GM12878 (cell line): Measurements from ENCODE around the gene PRPSAP1. TPM values are rescaled to one million over a fixed set of nuclear protein-coding genes. Genes with fewer than 3 reads are reported as not detected.

Experiments used
- ATF3 ChIP-seq: IDR thresholded peaks from 2 replicates; pipeline ENCODE4 v1.6.1; 2011; ENCODE audit warnings: low read depth, mild to moderate bottlenecking, low read length, moderate library complexity, borderline replicate concordance; ENCODE audit errors: extremely low read depth
- BHLHE40 ChIP-seq, 2 experiments: fragments of 450-650 bp in 1 of 2; IDR thresholded peaks; 2 replicates each; pipeline ENCODE4 v1.6.1; 2011 to 2017; ENCODE audit warnings: low read depth in 2 of 2, borderline replicate concordance in 1 of 2, improper control_type of control experiment in 1 of 2, low read length in 1 of 2, mild to moderate bottlenecking in 1 of 2
- CHD4 ChIP-seq: fragments of 200-600 bp; sonication (generic); IDR thresholded peaks from 2 replicates; pipeline ENCODE4 v1.6.1; 2016; ENCODE audit warnings: mild to moderate bottlenecking
- IKZF1 ChIP-seq: fragments of 450-650 bp; conservative IDR thresholded peaks from 2 replicates; pipeline ENCODE4 v1.6.1; 2017; ENCODE audit warnings: antibody characterized with exemption, mild to moderate bottlenecking
- IRF3 ChIP-seq: fragments of 450-650 bp; IDR thresholded peaks from 2 replicates; pipeline ENCODE4 v1.6.1; 2014; ENCODE audit warnings: mild to moderate bottlenecking
- MXI1 ChIP-seq: fragments of 150-350 bp; IDR thresholded peaks from 2 replicates; pipeline ENCODE4 v1.6.1; 2011; ENCODE audit warnings: low read depth, mild to moderate bottlenecking, inconsistent platforms, low read length, improper control_type of control experiment
- MYC ChIP-seq: IDR thresholded peaks from 2 replicates; pipeline ENCODE4 v1.6.1; 2011; ENCODE audit warnings: mild to moderate bottlenecking, low read length, moderate library complexity, inconsistent platforms; ENCODE audit not compliant: insufficient read depth, insufficient replicate concordance, insufficient read length, severe bottlenecking
- NFXL1 ChIP-seq: fragments of 450-650 bp; IDR thresholded peaks from 2 replicates; pipeline ENCODE4 v1.6.1; 2017; ENCODE audit warnings: antibody characterized with exemption, mild to moderate bottlenecking, borderline replicate concordance
- NR2C1 ChIP-seq: fragments of 450-650 bp; IDR thresholded peaks from 2 replicates; pipeline ENCODE4 v1.6.1; 2017; ENCODE audit warnings: antibody characterized with exemption, mild to moderate bottlenecking, moderate library complexity
- NR2C2 ChIP-seq: IDR thresholded peaks from 2 replicates; pipeline ENCODE4 v1.6.1; 2011; ENCODE audit warnings: borderline replicate concordance, low read depth; ENCODE audit not compliant: control insufficient read depth, insufficient read length
- RAD51 ChIP-seq: fragments of 450-650 bp; IDR thresholded peaks from 2 replicates; pipeline ENCODE4 v1.6.1; 2016; ENCODE audit warnings: moderate library complexity, mild to moderate bottlenecking, inconsistent platforms
- RBBP5 ChIP-seq: fragments of 200-600 bp; sonication (generic); conservative IDR thresholded peaks from 2 replicates; pipeline ENCODE4 v1.6.1; 2016
- RCOR1 ChIP-seq: conservative IDR thresholded peaks from 2 replicates; pipeline ENCODE4 v1.6.1; 2012; ENCODE audit warnings: low read depth, low read length, improper control_type of control experiment
- REST ChIP-seq: IDR thresholded peaks from 2 replicates; pipeline ENCODE4 v1.6.1; 2012; ENCODE audit warnings: mild to moderate bottlenecking, low read depth, low read length
- RUNX3 ChIP-seq: IDR thresholded peaks from 2 replicates; pipeline ENCODE4 v1.6.1; 2012; ENCODE audit warnings: low read length, inconsistent platforms
- SP1 ChIP-seq: IDR thresholded peaks from one replicate; pipeline ENCODE4 v1.6.1; 2011; ENCODE audit warnings: low read depth, low read length
- SUZ12 ChIP-seq: fragments of 200-600 bp; sonication (generic); IDR thresholded peaks from one replicate; pipeline ENCODE4 v1.6.1; 2018; ENCODE audit warnings: antibody characterized with exemption, mild to moderate bottlenecking; ENCODE audit not compliant: unreplicated experiment
- WRNIP1 ChIP-seq: IDR thresholded peaks from 2 replicates; pipeline ENCODE4 v1.6.1; 2011; ENCODE audit warnings: low read depth, low read length, improper control_type of control experiment, borderline replicate concordance
- ZNF24 ChIP-seq: fragments of 450-650 bp; IDR thresholded peaks from 2 replicates; pipeline ENCODE4 v1.6.1; 2017; ENCODE audit warnings: antibody characterized with exemption, mild to moderate bottlenecking
- ZSCAN29 ChIP-seq: fragments of 450-650 bp; IDR thresholded peaks from 2 replicates; pipeline ENCODE4 v1.6.1; 2017; ENCODE audit warnings: mild to moderate bottlenecking, moderate library complexity
- polyA plus RNA-seq, 11 experiments: library from polyadenylated mRNA; depleted of rRNA in 4 of 11; unstranded in 6 of 11; stranded (reverse) in 5 of 11; fragments of >200 nt; fragmentation: Nextera tagmentation in 4 of 11; fragmentation: Illumina TruSeq in 1 of 11; extraction: Ambion mirVana in 4 of 11; extraction: Trizol in 1 of 11; gene quantifications; 1 replicate in 1 of 11; 2 replicates in 10 of 11; pipeline versions ENCODE4 v1.2.1 to v1.2.3, GENCODE V29; 2011 to 2016; ENCODE audit warnings: inconsistent platforms in 2 of 11, missing spikeins in 2 of 11, low read depth in 1 of 11
- total RNA-seq, 4 experiments: library from RNA; depleted of rRNA in 3 of 4; stranded (reverse); fragments of >200 nt in 3 of 4; fragmentation: Illumina TruSeq in 1 of 4; extraction: Trizol in 1 of 4; gene quantifications; 2 replicates each; pipeline versions ENCODE4 v1.2.1 to v1.2.3, GENCODE V29; 2013 to 2021
- TF ChIP-seq, protein P1 (sequence below): IDR thresholded peaks from 2 replicates; pipeline ENCODE4 v1.6.1; 2011; ENCODE audit warnings: borderline replicate concordance, low read depth, mild to moderate bottlenecking, moderate library complexity, low read length; ENCODE audit not compliant: insufficient read depth, poor library complexity, severe bottlenecking
- TF ChIP-seq, protein P2 (sequence below): fragments of 450-650 bp; IDR thresholded peaks from 2 replicates; pipeline ENCODE4 v1.6.1; 2017; ENCODE audit warnings: borderline replicate concordance

Gene PRPSAP1
- total and polyA plus RNA-seq, 10 of the 15 experiments (the other 5 are each of a cell fraction or from before 2014, with no cell fraction given): 15.8 to 84.2 (median 44.2) TPM

DNA sequence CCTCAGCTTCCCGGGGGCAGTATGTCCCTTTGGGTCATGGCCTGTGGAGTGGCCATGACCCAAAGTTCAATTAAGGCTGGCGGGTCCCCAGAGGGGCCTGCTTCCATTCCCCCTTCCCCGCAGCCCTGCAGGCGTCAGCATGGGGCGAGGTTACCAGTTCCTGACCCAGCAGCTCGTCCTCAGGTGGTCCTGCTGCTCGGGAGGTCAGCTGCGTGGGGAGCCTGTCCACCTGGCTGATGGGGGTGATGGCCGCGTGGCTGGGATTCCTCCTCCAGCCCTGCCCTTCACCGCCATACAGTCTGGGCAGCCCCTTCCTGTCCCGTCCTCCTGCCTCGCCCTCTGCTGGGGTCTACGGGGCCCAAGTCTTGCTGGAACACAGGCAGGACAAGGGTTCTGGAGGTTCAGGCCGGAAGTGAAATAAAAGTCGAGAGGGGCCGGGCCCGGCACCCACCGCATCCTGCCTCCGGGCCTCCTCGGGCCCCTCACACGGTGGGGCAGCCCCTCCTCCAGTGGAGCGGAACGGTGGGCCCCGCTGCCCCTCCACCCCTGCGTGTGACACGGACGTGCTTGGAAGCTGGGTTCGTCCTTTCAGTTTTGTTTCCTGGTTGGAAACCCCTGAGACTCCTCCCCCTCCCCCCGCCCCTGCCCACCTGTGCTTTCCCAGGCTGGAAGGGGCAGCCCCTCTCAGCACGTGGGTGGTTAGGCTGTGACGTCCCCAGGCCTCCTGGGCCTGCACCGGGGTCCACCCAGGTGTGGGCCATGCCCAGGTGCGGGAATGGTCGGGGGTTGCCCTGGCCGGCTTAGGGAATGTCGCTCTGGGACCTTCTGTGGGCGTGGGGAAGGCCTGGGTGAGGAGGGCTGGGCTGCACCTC lies 81.8 kb downstream of the PRPSAP1 start (continued):
- TF ChIP-seq IKZF1: peak; percentile 91
- no peak for TF ChIP-seq REST
- TF ChIP-seq WRNIP1: no peak
- TF ChIP-seq ZNF24: peak; percentile 34; the same call in 1 of the 2 replicates
- TF ChIP-seq, protein P1, sequence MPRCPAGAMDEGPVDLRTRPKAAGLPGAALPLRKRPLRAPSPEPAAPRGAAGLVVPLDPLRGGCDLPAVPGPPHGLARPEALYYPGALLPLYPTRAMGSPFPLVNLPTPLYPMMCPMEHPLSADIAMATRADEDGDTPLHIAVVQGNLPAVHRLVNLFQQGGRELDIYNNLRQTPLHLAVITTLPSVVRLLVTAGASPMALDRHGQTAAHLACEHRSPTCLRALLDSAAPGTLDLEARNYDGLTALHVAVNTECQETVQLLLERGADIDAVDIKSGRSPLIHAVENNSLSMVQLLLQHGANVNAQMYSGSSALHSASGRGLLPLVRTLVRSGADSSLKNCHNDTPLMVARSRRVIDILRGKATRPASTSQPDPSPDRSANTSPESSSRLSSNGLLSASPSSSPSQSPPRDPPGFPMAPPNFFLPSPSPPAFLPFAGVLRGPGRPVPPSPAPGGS: peak; percentile 97
- TF ChIP-seq, protein P2, sequence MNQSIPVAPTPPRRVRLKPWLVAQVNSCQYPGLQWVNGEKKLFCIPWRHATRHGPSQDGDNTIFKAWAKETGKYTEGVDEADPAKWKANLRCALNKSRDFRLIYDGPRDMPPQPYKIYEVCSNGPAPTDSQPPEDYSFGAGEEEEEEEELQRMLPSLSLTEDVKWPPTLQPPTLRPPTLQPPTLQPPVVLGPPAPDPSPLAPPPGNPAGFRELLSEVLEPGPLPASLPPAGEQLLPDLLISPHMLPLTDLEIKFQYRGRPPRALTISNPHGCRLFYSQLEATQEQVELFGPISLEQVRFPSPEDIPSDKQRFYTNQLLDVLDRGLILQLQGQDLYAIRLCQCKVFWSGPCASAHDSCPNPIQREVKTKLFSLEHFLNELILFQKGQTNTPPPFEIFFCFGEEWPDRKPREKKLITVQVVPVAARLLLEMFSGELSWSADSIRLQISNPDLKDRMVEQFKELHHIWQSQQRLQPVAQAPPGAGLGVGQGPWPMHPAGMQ: no peak
- TF ChIP-seq NR2C2: no peak
- TF ChIP-seq MXI1: peak; percentile 80
- TF ChIP-seq CHD4: no peak
- peak; percentile 27; the same call in 1 of the 2 replicates for TF ChIP-seq IRF3
- peak; percentile 89 for TF ChIP-seq SP1
- TF ChIP-seq NFXL1: no peak
- no peak for TF ChIP-seq RBBP5
- peak; percentile 19 for TF ChIP-seq MYC
- no peak for TF ChIP-seq RUNX3
- TF ChIP-seq ZSCAN29: no peak
- peak; percentile 93 to 95 for TF ChIP-seq BHLHE40 (IDR thresholded peaks at IDR 0.05; ENCODE audit: borderline replicate concordance in 1 of 2, low read depth in 2 of 2, low read length in 1 of 2)
- TF ChIP-seq NR2C1: peak; percentile 80
- TF ChIP-seq SUZ12: no peak
- peak; percentile 59; the same call in 1 of the 2 replicates for TF ChIP-seq RAD51
- no peak for TF ChIP-seq RCOR1
- no peak for TF ChIP-seq ATF3
